SK-N-SH (cell line): ENCODE measurements around the gene CST6. TPM values are rescaled to one million over a fixed set of nuclear protein-coding genes. Genes with fewer than 3 reads are reported as not detected.

Source experiments
- CTCF ChIA-PET: fragments of 300-600, 350-600 bp; formaldehyde crosslinking; extraction: SDS; loops from one replicate; lab custom pipeline; 2021; lab: Yijun Ruan, JAX
- POLR2A ChIA-PET: fragments of 350-600 bp; sonication (Branson Sonifier 250); formaldehyde crosslinking; extraction: SDS; loops from one replicate; lab custom pipeline; 2020; ENCODE audit warnings: antibody characterized with exemption, inconsistent platforms; lab: Yijun Ruan, JAX
- DNase-seq: peaks from one replicate; pipeline ENCODE4 v3.0.0; 2012
- H2AFZ ChIP-seq: fragments of 200-600 bp; sonication (generic); 2 replicates; pipeline ENCODE4 v1.8.1; 2016; ENCODE audit warnings: antibody characterized with exemption, mild to moderate bottlenecking, low read depth
- H3F3A ChIP-seq: fragments of 200-600 bp; sonication (generic); replicated peaks from 2 replicates; pipeline ENCODE3; 2016; ENCODE audit warnings: antibody characterized with exemption, mild to moderate bottlenecking; ENCODE audit not compliant: insufficient read depth
- H3K27ac ChIP-seq, 2 experiments: fragments of 200-500 bp in 1 of 2; fragments of 200-600 bp in 1 of 2; sonication (Bioruptor generic) in 1 of 2; sonication (generic), shearing (Covaris generic) in 1 of 2; 2 replicates each; pipeline versions ENCODE4 v1.5.1 to v1.6.1; 2014 to 2016; ENCODE audit warnings: low read depth in 2 of 2, inconsistent platforms in 1 of 2, low read length in 1 of 2, mild to moderate bottlenecking in 1 of 2, mixed read lengths in 1 of 2
- H3K27me3 ChIP-seq: fragments of 200-600 bp; sonication (generic), shearing (Covaris generic); 2 replicates; pipeline ENCODE4 v1.6.1; 2016; ENCODE audit warnings: mixed run types; ENCODE audit not compliant: insufficient read depth
- H3K36me3 ChIP-seq, 2 experiments: fragments of 200-500 bp in 1 of 2; fragments of 200-600 bp in 1 of 2; sonication (Bioruptor generic) in 1 of 2; sonication (generic) in 1 of 2; replicated peaks in 1 of 2; 2 replicates each; pipeline versions ENCODE3 to v1.5.1; 2014 to 2016; ENCODE audit warnings: low read length in 1 of 2, mild to moderate bottlenecking in 1 of 2; ENCODE audit not compliant: insufficient read depth in 2 of 2, control insufficient read depth in 1 of 2
- H3K4me1 ChIP-seq, 2 experiments: fragments of 200-500 bp in 1 of 2; fragments of 200-600 bp in 1 of 2; sonication (Bioruptor generic) in 1 of 2; sonication (generic), shearing (Covaris generic) in 1 of 2; 2 replicates each; pipeline versions ENCODE4 v1.5.1 to v1.6.1; 2014 to 2016; ENCODE audit warnings: low read depth in 1 of 2, low read length in 1 of 2, mixed run types in 1 of 2; ENCODE audit not compliant: insufficient read depth in 2 of 2, control insufficient read depth in 1 of 2
- H3K4me2 ChIP-seq: fragments of 200-600 bp; sonication (generic), shearing (Covaris generic); 2 replicates; pipeline ENCODE4 v1.6.1; 2017; ENCODE audit warnings: mixed run types
- H3K4me3 ChIP-seq, 2 experiments: fragments of 200-500 bp in 1 of 2; fragments of 200-600 bp in 1 of 2; sonication (Bioruptor generic) in 1 of 2; sonication (generic), shearing (Covaris generic) in 1 of 2; 2 replicates each; pipeline versions ENCODE4 v1.5.1 to v1.8.1; 2014 to 2016; ENCODE audit warnings: low read depth in 2 of 2, inconsistent platforms in 1 of 2, low read length in 1 of 2, mild to moderate bottlenecking in 1 of 2, mixed read lengths in 1 of 2, moderate library complexity in 1 of 2
- H3K79me2 ChIP-seq: fragments of 200-600 bp; sonication (generic); 2 replicates; pipeline ENCODE4 v1.8.1; 2017; ENCODE audit warnings: mild to moderate bottlenecking; ENCODE audit not compliant: insufficient read depth
- H3K9ac ChIP-seq: fragments of 200-600 bp; sonication (generic); 2 replicates; pipeline ENCODE4 v1.6.1; 2017; ENCODE audit warnings: mixed run types
- H3K9me2 ChIP-seq: fragments of 200-600 bp; sonication (generic); 2 replicates; pipeline ENCODE4 v1.6.1; 2017; ENCODE audit warnings: mixed run types
- H3K9me3 ChIP-seq: fragments of 200-600 bp; sonication (generic); 2 replicates; pipeline ENCODE4 v1.6.1; 2017; ENCODE audit warnings: mixed run types, mild to moderate bottlenecking, moderate library complexity
- H4K20me1 ChIP-seq: fragments of 200-600 bp; sonication (generic); 2 replicates; pipeline ENCODE4 v1.6.1; 2017; ENCODE audit warnings: mild to moderate bottlenecking, mixed run types; ENCODE audit not compliant: insufficient read depth
- EZH2phosphoT487 ChIP-seq: fragments of 200-600 bp; sonication (generic); IDR thresholded peaks from 2 replicates; pipeline ENCODE4 v1.6.1; 2017; ENCODE audit warnings: low read depth, mixed run types, mild to moderate bottlenecking, antibody characterized with exemption, moderate library complexity, borderline replicate concordance
- FOXJ3 ChIP-seq: sonication (generic); formaldehyde crosslinking; IDR thresholded peaks from 2 replicates; pipeline ENCODE4 v1.5.1; 2020; ENCODE audit warnings: mild to moderate bottlenecking, missing genetic modification reagents
- MEF2A ChIP-seq: IDR thresholded peaks from 2 replicates; pipeline ENCODE4 v1.4.0; 2012; ENCODE audit warnings: low read depth, borderline replicate concordance
- MXI1 ChIP-seq: IDR thresholded peaks from 2 replicates; pipeline ENCODE4 v1.6.1; 2012; ENCODE audit warnings: mild to moderate bottlenecking, low read depth, low read length, improper control_type of control experiment
- RAD21 ChIP-seq: IDR thresholded peaks from 2 replicates; pipeline ENCODE4 v1.6.1; 2012; ENCODE audit warnings: mild to moderate bottlenecking, low read length
- RCOR1 ChIP-seq: fragments of 150-350 bp; IDR thresholded peaks from 2 replicates; pipeline ENCODE4 v1.6.1; 2017; ENCODE audit warnings: antibody characterized with exemption, low read length
- RFX5 ChIP-seq: IDR thresholded peaks from 2 replicates; pipeline ENCODE4 v1.6.1; 2012; ENCODE audit warnings: mild to moderate bottlenecking, improper control_type of control experiment, low read length
- SIN3A ChIP-seq: IDR thresholded peaks from 2 replicates; pipeline ENCODE4 v1.6.1; 2012; ENCODE audit warnings: low read depth, mild to moderate bottlenecking, low read length, moderate library complexity, borderline replicate concordance
- SMC3 ChIP-seq: IDR thresholded peaks from 2 replicates; pipeline ENCODE4 v1.6.1; 2012; ENCODE audit warnings: low read depth, low read length, improper control_type of control experiment
- YY1 ChIP-seq: IDR thresholded peaks from 2 replicates; pipeline ENCODE4 v1.4.0; 2012; ENCODE audit warnings: low read depth, mild to moderate bottlenecking
- WGBS: methylation state at CpG from one replicate; pipeline ENCODE4 v1.1.6; 2017; ENCODE audit warnings: low lambda C conversion rate; 5-methylcytosine and 5-hydroxymethylcytosine counted together
- polyA plus RNA-seq, 3 experiments: library from polyadenylated mRNA; depleted of rRNA; stranded (reverse); fragments of >200 nt; gene quantifications; 2 replicates each; pipeline ENCODE4 v1.2.3, GENCODE V29; 2012
- TF ChIP-seq, protein P1 (sequence below): IDR thresholded peaks from 2 replicates; pipeline ENCODE4 v1.4.0; 2012; ENCODE audit warnings: low read depth, borderline replicate concordance
- TF ChIP-seq, protein P2 (sequence below): IDR thresholded peaks from 2 replicates; pipeline ENCODE4; 2012

The CST6 gene
- polyA plus RNA-seq, 1 of the 3 experiments (the other 2 are of a cell fraction), result 0.90 TPM

DNA sequence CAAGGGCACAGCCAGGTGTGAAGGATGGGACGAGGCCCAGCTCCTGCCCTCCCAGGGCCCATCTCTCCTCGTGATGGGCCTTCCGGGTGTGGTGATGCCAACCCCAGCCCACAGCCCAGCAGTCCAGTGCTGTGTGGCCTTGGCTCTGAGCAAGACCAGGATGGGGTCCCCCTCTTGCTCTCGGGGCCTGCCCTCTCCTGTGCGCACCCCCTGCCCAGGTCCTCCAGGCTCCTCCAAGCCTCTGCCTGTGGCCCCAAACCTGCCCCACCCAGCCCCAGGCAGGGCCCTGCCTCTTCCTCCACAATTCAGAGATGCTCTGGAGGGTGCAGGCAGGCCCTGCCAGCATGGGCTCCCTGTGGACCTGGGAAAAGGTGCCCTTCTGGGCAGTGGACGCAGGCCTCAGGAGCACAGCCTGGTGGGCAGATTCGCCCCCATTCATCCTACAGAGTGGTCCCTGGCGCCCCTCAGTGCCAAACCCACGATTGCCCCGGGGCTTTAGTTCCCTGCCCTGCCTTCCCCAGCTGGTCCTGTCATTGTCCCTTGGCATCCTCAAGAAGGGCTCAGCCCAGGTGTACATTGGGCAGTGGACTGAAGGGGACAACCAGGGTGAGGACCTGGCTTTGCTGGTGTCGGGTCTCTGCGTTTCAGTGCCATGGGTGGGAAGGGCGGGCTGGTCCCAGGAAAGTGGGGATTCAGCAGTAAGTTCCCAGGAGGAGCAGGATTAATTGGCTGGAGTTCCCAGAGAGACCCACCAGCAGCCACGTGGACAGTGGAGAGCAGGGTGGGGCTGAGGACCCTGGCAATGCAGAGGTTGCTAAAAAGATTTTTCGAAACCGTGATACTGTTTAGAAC, 29.6 kb upstream of the CST6 start:
- peak; percentile 35 for DNase-seq
- peaks cover 3 to 23% of the 10 kb centered on the region in 2 experiments for H3K36me3 ChIP-seq
- H3K27me3 ChIP-seq, result no peaks in the 10 kb centered on the region
- ChIA-PET CTCF (interaction anchor here (1.3 to 20.1 kb wide), 2 partner anchors 10 to 95 kb away, joined by 3 to 261 read pairs; partner anchors contain the start of genes CCDC85B, CTSW and FIBP), POLR2A (no interaction called here)
- no peak overlapping the region for H3K4me2 ChIP-seq
- no peaks in the 10 kb centered on the region for H3K79me2 ChIP-seq
- H4K20me1 ChIP-seq, result no peaks in the 10 kb centered on the region
- H2AFZ ChIP-seq, result no peak overlapping the region
- no peak overlapping the region for H3K27ac ChIP-seq
- H3K9me2 ChIP-seq, result no peaks in the 10 kb centered on the region
- H3F3A ChIP-seq, result peaks cover 12% of the 10 kb centered on the region
- no peaks in the 10 kb centered on the region for H3K4me1 ChIP-seq
- no peak overlapping the region for H3K4me3 ChIP-seq
- H3K9me3 ChIP-seq, result no peaks in the 10 kb centered on the region
- TF ChIP-seq RCOR1, result no peak
- TF ChIP-seq MXI1, result no peak
- TF ChIP-seq RAD21, result no peak
- TF ChIP-seq, protein P1, sequence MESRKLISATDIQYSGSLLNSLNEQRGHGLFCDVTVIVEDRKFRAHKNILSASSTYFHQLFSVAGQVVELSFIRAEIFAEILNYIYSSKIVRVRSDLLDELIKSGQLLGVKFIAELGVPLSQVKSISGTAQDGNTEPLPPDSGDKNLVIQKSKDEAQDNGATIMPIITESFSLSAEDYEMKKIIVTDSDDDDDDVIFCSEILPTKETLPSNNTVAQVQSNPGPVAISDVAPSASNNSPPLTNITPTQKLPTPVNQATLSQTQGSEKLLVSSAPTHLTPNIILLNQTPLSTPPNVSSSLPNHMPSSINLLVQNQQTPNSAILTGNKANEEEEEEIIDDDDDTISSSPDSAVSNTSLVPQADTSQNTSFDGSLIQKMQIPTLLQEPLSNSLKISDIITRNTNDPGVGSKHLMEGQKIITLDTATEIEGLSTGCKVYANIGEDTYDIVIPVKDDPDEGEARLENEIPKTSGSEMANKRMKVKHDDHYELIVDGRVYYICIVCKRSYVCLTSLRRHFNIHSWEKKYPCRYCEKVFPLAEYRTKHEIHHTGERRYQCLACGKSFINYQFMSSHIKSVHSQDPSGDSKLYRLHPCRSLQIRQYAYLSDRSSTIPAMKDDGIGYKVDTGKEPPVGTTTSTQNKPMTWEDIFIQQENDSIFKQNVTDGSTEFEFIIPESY, result no peak
- no peak for TF ChIP-seq SMC3
- no peak for TF ChIP-seq SIN3A
- no peak for TF ChIP-seq MEF2A
- TF ChIP-seq, protein P2, sequence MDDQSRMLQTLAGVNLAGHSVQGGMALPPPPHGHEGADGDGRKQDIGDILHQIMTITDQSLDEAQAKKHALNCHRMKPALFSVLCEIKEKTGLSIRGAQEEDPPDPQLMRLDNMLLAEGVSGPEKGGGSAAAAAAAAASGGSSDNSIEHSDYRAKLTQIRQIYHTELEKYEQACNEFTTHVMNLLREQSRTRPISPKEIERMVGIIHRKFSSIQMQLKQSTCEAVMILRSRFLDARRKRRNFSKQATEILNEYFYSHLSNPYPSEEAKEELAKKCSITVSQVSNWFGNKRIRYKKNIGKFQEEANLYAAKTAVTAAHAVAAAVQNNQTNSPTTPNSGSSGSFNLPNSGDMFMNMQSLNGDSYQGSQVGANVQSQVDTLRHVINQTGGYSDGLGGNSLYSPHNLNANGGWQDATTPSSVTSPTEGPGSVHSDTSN, result no peak
- TF ChIP-seq EZH2phosphoT487, result no peak
- 88% methylated on average over 10 of the region's 16 CpGs for WGBS
- H3K9ac ChIP-seq, result no peak overlapping the region

DNA sequence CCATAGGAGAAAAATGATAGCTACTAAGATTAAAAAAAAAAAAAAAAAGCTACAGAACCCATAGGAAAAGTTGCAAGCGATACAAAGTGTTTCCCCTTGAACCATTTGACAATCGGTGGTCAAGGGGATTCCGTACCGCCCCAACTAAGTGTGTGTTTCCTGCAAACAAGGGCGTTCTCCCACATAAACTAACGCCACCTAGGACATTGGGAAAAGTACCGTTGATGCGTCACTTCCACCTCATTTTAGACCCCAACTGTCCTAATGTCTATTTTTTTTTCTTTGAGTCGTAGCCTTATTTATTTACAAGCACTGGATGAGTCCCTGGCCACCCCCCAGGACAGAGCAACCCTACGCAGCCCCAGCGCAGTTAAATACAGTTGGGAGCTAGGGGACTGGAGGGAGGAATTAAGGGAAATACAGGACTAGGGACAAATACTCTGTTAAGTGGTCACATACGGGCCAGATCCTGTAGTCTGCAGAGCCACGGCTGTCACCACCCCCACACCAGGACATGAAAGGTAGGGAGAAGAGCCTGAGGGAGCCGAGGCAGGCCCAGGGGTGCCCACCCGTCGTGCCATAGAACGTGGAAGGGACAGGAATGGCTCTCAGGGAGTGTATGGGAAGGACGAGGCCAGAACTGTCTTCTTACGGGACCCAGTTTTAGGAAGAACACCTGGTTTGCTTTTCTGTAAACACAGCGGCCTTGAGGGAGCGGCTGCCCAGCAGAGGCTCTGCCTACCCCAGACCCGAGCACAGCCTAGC, 28.8 kb upstream of the CST6 start:
- Histone ChIP-seq H2AFZ (no peak overlapping the region), H4K20me1 (no peaks in the 10 kb centered on the region), H3K27me3 (no peaks in the 10 kb centered on the region), H3K4me3 (no peak overlapping the region), H3K9me3 (no peaks in the 10 kb centered on the region), H3F3A (peaks cover 12% of the 10 kb centered on the region), H3K9ac (no peak overlapping the region), H3K36me3 (peaks cover 3 to 15% of the 10 kb centered on the region in 2 experiments), H3K4me2 (no peak overlapping the region), H3K9me2 (no peaks in the 10 kb centered on the region), H3K79me2 (no peaks in the 10 kb centered on the region), H3K27ac (no peak overlapping the region), H3K4me1 (no peaks in the 10 kb centered on the region)
- POLR2A ChIA-PET, result no interaction called here
- CTCF ChIA-PET, result interaction anchor here (20.1 kb wide), 1 partner anchor 96 kb away, joined by 261 read pairs; the partner anchor contains the start of genes CCDC85B, CTSW and FIBP
- TF ChIP-seq SIN3A (no peak), RFX5 (no peak), RAD21 (no peak), YY1 (no peak), FOXJ3 (CRISPR knock-in tag) (no peak)
- TF ChIP-seq, protein P1, result no peak
- WGBS, result 87% methylated on average over 20 of the region's 22 CpGs
- DNase-seq, result peak; percentile 11
